GM12878 (cell line): ENCODE results near the gene SSX4. TPM values are rescaled to one million over a fixed set of nuclear protein-coding genes. Genes with fewer than 3 reads are reported as not detected.
"Not testable (repeated sequence)": the region's sequence is repeated elsewhere in the genome, so short reads cannot be mapped to it uniquely, and the experiment has no call there.

Experiments used
- ATAC-seq: fragments of 200-7000 bp; cut with Tn5 transposase; 3 replicates; pipeline ENCODE4 v1.9.1; 2020; ENCODE audit warnings: mild to moderate bottlenecking, moderate library complexity
- BruUV-seq: library from RNA; stranded (reverse); fragments of 400-500 nt; replicated peaks from 2 replicates; lab custom pipeline; 2021; lab: Mats Ljungman, UMichigan
- CTCF ChIA-PET: fragments of 300-600 bp; sonication (Branson Sonifier 250); formaldehyde crosslinking; extraction: SDS; loops from one replicate; lab custom pipeline; 2021; ENCODE audit warnings: inconsistent platforms; lab: Yijun Ruan, JAX
- POLR2A ChIA-PET: fragments of 350-600 bp; formaldehyde crosslinking; extraction: SDS; loops from one replicate; lab custom pipeline; 2021; ENCODE audit warnings: inconsistent platforms; lab: Charles Lee
- RAD21 ChIA-PET: fragments of 300-600 bp; sonication (Branson Sonifier 250); formaldehyde crosslinking; loops from one replicate; lab custom pipeline; 2023; ENCODE audit warnings: antibody characterized with exemption; ENCODE audit not compliant: unreplicated experiment; lab: Charles Lee
- SMC1A ChIA-PET: fragments of 300-600 bp; sonication (Branson Sonifier 250); formaldehyde crosslinking; loops from one replicate; lab custom pipeline; 2023; ENCODE audit not compliant: unreplicated experiment, uncharacterized antibody; lab: Charles Lee
- DNase-seq: peaks from one replicate; pipeline ENCODE4 v3.0.0-alpha.2; 2011; ENCODE audit warnings: low read depth, low spot score
- FAIRE-seq: peaks from 3 replicates; lab custom pipeline; 2011; peaks lifted over from hg19 to GRCh38; lab: Jason Lieb, UNC
- H2AFZ ChIP-seq: 2 replicates; pipeline ENCODE4 v1.6.0; 2011; ENCODE audit warnings: low read depth, low read length, control low read depth; ENCODE audit not compliant: control insufficient read depth
- H3K27ac ChIP-seq: 2 replicates; pipeline ENCODE4 v1.5.1; 2011; ENCODE audit warnings: control low read depth; ENCODE audit not compliant: control insufficient read depth, insufficient read depth
- H3K27me3 ChIP-seq, 2 experiments: replicated peaks in 1 of 2; 2 replicates each; pipeline versions ENCODE4 v1.6.0 to v1.6.1; 2011; ENCODE audit warnings: low read length in 1 of 2; ENCODE audit not compliant: control insufficient read depth in 2 of 2, insufficient read depth in 2 of 2
- H3K36me3 ChIP-seq, 2 experiments: 2 replicates each; pipeline ENCODE4 v1.5.1; 2011; ENCODE audit warnings: low read length in 1 of 2; ENCODE audit not compliant: control insufficient read depth in 2 of 2, insufficient read depth in 2 of 2
- H3K4me1 ChIP-seq: 2 replicates; pipeline ENCODE4 v1.6.1; 2011; ENCODE audit warnings: mild to moderate bottlenecking, low read length, moderate library complexity, mixed read lengths; ENCODE audit not compliant: control insufficient read depth, insufficient read depth
- H3K4me2 ChIP-seq: 2 replicates; pipeline ENCODE4 v1.6.0; 2011; ENCODE audit warnings: control low read depth; ENCODE audit not compliant: control insufficient read depth, insufficient read depth
- H3K4me3 ChIP-seq: fragments of 200-600 bp; sonication (generic); 2 replicates; pipeline ENCODE4 v1.5.1; 2016
- H3K79me2 ChIP-seq: 2 replicates; pipeline ENCODE4 v1.6.0; 2011; ENCODE audit warnings: low read length; ENCODE audit not compliant: control insufficient read depth, insufficient read depth
- H3K9ac ChIP-seq: 2 replicates; pipeline ENCODE4 v1.8.0; 2011; ENCODE audit warnings: low read length, control low read depth, mixed read lengths; ENCODE audit not compliant: control insufficient read depth, insufficient read depth
- H3K9me3 ChIP-seq: replicated peaks from 3 replicates; pipeline ENCODE4 v1.5.1; 2011; ENCODE audit warnings: mild to moderate bottlenecking, low read length; ENCODE audit not compliant: control insufficient read depth, insufficient read depth
- H4K20me1 ChIP-seq: 2 replicates; pipeline ENCODE4 v1.6.0; 2011; ENCODE audit not compliant: control insufficient read depth, insufficient read depth
- WGBS: methylation state at CpG from one replicate; pipeline ENCODE4 v1.1.6; 2016; ENCODE audit warnings: low lambda C conversion rate; ENCODE audit not compliant: insufficient replicate concordance, insufficient coverage; ENCODE audit errors: missing lambda C conversion rate; 5-methylcytosine and 5-hydroxymethylcytosine counted together
- in situ Hi-C: fragments of 300-500 bp; cut with MboI; formaldehyde crosslinking; loops from 9 replicates; pipeline ENCODE4 v1.14.3; 2018; ENCODE audit warnings: mixed read lengths
- intact Hi-C: fragments of 100-400 bp; cut with micrococcal nuclease; formaldehyde crosslinking; loops from one replicate; pipeline ENCODE4 v1.14.2; 2022; ENCODE audit not compliant: unreplicated experiment
- polyA plus RNA-seq, 11 experiments: library from polyadenylated mRNA; depleted of rRNA in 4 of 11; unstranded in 6 of 11; stranded (reverse) in 5 of 11; fragments of >200 nt; fragmentation: Nextera tagmentation in 4 of 11; fragmentation: Illumina TruSeq in 1 of 11; extraction: Ambion mirVana in 4 of 11; extraction: Trizol in 1 of 11; gene quantifications; 1 replicate in 1 of 11; 2 replicates in 10 of 11; pipeline versions ENCODE4 v1.2.1 to v1.2.3, GENCODE V29; 2011 to 2016; ENCODE audit warnings: inconsistent platforms in 2 of 11, missing spikeins in 2 of 11, low read depth in 1 of 11
- total RNA-seq, 4 experiments: library from RNA; depleted of rRNA in 3 of 4; stranded (reverse); fragments of >200 nt in 3 of 4; fragmentation: Illumina TruSeq in 1 of 4; extraction: Trizol in 1 of 4; gene quantifications; 2 replicates each; pipeline versions ENCODE4 v1.2.1 to v1.2.3, GENCODE V29; 2013 to 2021

Gene SSX4
- total and polyA plus RNA-seq, 10 of the 15 experiments (the other 5 are each of a cell fraction or from before 2014, with no cell fraction given) = not detected

DNA sequence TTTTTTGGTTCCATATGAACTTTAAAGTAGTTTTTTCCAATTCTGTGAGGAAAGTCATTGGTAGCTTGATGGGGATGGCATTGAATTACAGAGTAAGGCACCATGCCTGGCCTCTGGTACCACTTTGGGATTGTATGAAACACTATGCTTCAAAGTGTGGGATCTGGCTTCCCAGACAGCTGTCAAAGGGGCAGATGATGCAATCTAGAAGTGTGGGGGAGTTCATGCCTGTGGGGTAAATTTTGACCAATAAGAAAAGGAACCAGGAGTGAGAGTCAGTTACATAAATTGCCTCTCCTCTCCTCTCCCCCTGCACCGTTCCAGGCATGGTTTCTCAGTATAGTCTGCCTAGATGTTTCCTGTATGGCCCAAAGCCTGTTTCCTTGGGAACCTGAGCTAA, 14.5 kb downstream of the SSX4 start:
- FAIRE-seq, SMC1A ChIA-PET, H2AFZ ChIP-seq, H3K27me3 ChIP-seq, H3K79me2 ChIP-seq, H3K4me2 ChIP-seq, in situ Hi-C loops, POLR2A ChIA-PET, H3K4me3 ChIP-seq, CTCF ChIA-PET, H3K4me1 ChIP-seq, DNase-seq, H3K27ac ChIP-seq, H3K9me3 ChIP-seq, H3K36me3 ChIP-seq, BruUV-seq, ATAC-seq, H4K20me1 ChIP-seq, H3K9ac ChIP-seq, intact Hi-C loops, RAD21 ChIA-PET: not testable (repeated sequence)
- 0% methylated on average over 1 of the region's 1 CpG for WGBS

DNA sequence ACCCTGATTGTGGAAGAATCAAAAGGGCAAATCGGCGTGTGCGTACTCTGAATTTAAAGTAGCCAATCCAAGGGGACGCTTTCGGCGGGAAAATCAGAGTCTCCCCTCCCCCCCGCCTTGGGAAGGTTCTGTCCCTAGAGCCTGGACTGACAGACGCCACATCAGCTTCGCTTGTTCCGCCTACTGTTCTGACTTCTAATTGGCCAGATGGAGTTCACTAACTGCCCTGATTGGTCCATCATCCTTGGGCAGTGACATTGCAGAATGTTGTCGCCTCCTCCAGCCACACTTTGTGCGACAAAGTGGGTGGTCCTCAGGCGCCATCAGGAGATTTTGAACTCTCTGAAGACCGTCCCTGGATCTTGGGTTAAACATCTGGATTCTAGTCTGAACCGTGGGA, 28.5 kb downstream of the SSX4 start, which contains the start of gene SSX4B:
TSS of gene SSX4B (minus strand) at position 101 of the 400 bp plus-strand sequence. CDS start 588 bp downstream, outside the sequence.
- BruUV-seq, RAD21 ChIA-PET, CTCF ChIA-PET, H3K36me3 ChIP-seq, H3K9me3 ChIP-seq, H4K20me1 ChIP-seq, POLR2A ChIA-PET, FAIRE-seq, H3K27me3 ChIP-seq, H3K4me2 ChIP-seq, H3K9ac ChIP-seq, DNase-seq, H3K27ac ChIP-seq, H3K4me1 ChIP-seq, H2AFZ ChIP-seq, intact Hi-C loops, H3K79me2 ChIP-seq, ATAC-seq, SMC1A ChIA-PET, in situ Hi-C loops, H3K4me3 ChIP-seq: not testable (repeated sequence)
- no CpG with 5 or more reads among the region's 15 CpGs for WGBS

DNA sequence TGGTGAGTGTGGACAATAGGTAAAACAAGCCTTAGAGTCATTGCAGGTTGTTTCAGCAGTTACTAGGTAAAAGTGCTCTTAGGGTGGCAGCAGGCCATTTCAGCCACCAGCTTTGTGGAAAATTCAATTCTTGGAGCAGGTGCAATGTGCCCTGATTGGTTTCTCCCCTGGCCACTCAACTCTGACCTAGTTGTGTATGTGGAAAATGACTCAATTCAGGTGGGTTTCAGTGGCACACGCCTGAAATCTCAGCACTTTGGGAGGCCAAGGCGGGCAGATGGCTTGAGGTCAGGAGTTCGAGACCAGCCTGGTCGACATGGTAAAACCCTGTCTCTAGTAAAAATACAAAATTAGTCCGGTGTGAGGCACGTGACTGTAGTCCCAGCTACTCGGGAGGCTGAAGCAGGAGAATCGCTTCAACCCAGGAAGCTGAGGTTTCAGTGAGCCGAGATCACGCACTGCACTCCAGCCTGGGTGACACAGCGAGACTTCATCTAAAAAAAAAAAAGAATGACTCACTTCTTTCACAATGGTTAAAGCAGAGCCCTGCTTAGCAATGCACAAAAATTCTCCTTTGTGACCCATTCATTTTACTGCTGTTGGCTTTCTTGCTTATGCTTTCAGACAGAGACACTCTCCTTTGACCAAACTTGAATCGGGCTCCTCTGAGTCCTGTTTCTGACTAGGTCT, 43.8 kb downstream of the SSX4 start:
- SMC1A ChIA-PET, DNase-seq, RAD21 ChIA-PET, FAIRE-seq, BruUV-seq, H3K27me3 ChIP-seq, H3K9me3 ChIP-seq, H3K4me1 ChIP-seq, POLR2A ChIA-PET, H3K9ac ChIP-seq, H3K4me2 ChIP-seq, H3K79me2 ChIP-seq, intact Hi-C loops, H4K20me1 ChIP-seq, H3K36me3 ChIP-seq, H3K4me3 ChIP-seq, H2AFZ ChIP-seq, H3K27ac ChIP-seq, CTCF ChIA-PET: not testable (repeated sequence)
- peak; percentile 44; the same call in 1 of the 3 replicates for ATAC-seq
- in situ Hi-C loops = loop anchor here (25.0 kb wide), 1 partner anchor 115 kb away; no protein-coding TSS in a partner anchor
- no CpG with 5 or more reads among the region's 12 CpGs for WGBS

DNA sequence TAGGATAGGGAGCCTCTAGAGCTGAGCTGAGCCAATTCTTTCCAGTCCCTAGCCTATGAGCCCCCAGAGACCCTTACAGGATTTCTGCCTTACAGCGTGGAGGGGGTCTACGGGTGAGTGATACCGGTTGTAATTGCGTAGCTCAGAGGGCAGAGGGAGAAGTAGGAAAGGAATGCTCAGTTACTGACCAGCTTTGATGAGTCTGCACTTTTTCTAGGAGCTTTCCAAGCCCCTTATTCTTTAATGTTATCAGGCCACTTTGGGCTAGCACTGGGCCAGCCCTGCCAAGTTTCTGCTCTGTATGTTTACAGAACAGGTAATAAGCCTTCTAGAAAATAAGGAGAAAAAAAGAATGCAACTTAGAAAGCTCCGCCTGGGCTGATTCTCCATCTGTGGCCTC, 46.3 kb downstream of the SSX4 start:
- RAD21 ChIA-PET, H4K20me1 ChIP-seq, H3K36me3 ChIP-seq, H3K4me2 ChIP-seq, intact Hi-C loops, POLR2A ChIA-PET, BruUV-seq, H3K9me3 ChIP-seq, H3K9ac ChIP-seq, H3K27me3 ChIP-seq, H3K4me1 ChIP-seq, H2AFZ ChIP-seq, DNase-seq, H3K27ac ChIP-seq, H3K79me2 ChIP-seq, CTCF ChIA-PET, SMC1A ChIA-PET, ATAC-seq, FAIRE-seq, H3K4me3 ChIP-seq: not testable (repeated sequence)
- 27% methylated on average over 5 of the region's 5 CpGs for WGBS
- in situ Hi-C loops = loop anchor here (25.0 kb wide), 1 partner anchor 117 kb away; no protein-coding TSS in a partner anchor
